H1 (cell line): ENCODE data around the gene MAPK8IP3.

ENCODE experiments used
- CHD1 ChIP-seq: IDR thresholded peaks from 2 replicates; pipeline ENCODE4 v1.6.1; 2012; ENCODE audit warnings: low read depth, low read length, improper control_type of control experiment
- EZH2 ChIP-seq: fragments of 200-600 bp; sonication (generic); IDR thresholded peaks from 2 replicates; pipeline ENCODE4 v1.7.1; 2012; ENCODE audit warnings: low read depth, mild to moderate bottlenecking, moderate library complexity, low read length, inconsistent platforms; ENCODE audit not compliant: severe bottlenecking
- POLR2A ChIP-seq, 2 experiments: IDR thresholded peaks; 1 replicate in 1 of 2; 2 replicates in 1 of 2; pipeline ENCODE4 v1.6.1; 2011; ENCODE audit warnings: low read depth in 2 of 2, low read length in 2 of 2, mild to moderate bottlenecking in 2 of 2; ENCODE audit errors: control extremely low read depth in 1 of 2
- RBBP5 ChIP-seq: IDR thresholded peaks from 2 replicates; pipeline ENCODE4 v1.7.1; 2012; ENCODE audit warnings: low read depth, mild to moderate bottlenecking, inconsistent platforms, low read length, moderate library complexity, borderline replicate concordance
- SUZ12 ChIP-seq: fragments of 200-600 bp; sonication (generic); IDR thresholded peaks from 2 replicates; pipeline ENCODE4 v1.6.1; 2012; ENCODE audit warnings: mild to moderate bottlenecking, inconsistent platforms, low read length, moderate library complexity, mixed read lengths
- TAF1 ChIP-seq: IDR thresholded peaks from 2 replicates; pipeline ENCODE4 v1.6.1; 2011; ENCODE audit warnings: mild to moderate bottlenecking, low read depth, low read length
- ZNF274 ChIP-seq: IDR thresholded peaks from 2 replicates; pipeline ENCODE4 v1.7.0; 2012; ENCODE audit warnings: low read length, borderline replicate concordance; ENCODE audit errors: extremely low read depth
- TF ChIP-seq, protein P1 (sequence below), 3 experiments: IDR thresholded peaks; 1 replicate in 2 of 3; 2 replicates in 1 of 3; pipeline versions ENCODE4 v1.5.1 to v1.6.1; 2011; ENCODE audit warnings: low read length in 3 of 3, mild to moderate bottlenecking in 3 of 3, inconsistent platforms in 2 of 3, low read depth in 1 of 3, moderate library complexity in 1 of 3; ENCODE audit not compliant: insufficient read depth in 1 of 3; ENCODE audit errors: control extremely low read depth in 1 of 3

DNA sequence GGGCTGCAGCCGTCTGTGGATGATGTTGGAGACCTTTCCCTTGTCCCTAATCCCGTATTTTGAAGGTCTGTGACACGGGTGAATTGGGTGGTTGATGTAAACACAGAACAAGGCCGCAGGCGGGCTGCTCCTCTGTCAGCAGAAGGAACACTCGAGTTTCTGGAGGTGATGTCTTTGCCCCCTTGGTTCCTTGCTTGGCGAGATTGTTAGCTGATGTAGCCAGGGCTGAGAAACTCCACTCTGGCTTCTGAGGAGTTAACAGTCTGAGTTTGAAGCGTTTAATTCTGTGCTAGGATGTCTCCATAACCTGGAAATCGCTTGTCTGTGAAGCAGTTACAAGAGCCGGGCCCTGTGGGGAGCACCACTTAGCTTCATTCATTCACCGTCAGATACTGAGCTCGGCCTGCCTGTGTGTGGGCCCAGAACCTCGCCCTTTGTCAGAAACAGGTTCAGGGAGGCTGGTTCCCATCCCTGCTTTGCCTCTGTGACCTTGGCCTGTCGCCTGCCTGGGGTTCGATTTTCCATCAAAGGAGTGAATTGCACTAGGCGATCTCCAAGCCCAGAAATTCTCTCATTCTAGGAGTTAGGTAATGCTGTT, 1.3 kb downstream of the MAPK8IP3 start:
- TF ChIP-seq RBBP5 (no peak), SUZ12 (no peak), EZH2 (no peak), POLR2A (IDR thresholded peaks at IDR 0.05; ENCODE audit: control extremely low read depth in 1 of 2, low read depth in 2 of 2, low read length in 2 of 2) (no peak), CHD1 (no peak), ZNF274 (no peak), TAF1 (no peak)
- TF ChIP-seq, protein P1, sequence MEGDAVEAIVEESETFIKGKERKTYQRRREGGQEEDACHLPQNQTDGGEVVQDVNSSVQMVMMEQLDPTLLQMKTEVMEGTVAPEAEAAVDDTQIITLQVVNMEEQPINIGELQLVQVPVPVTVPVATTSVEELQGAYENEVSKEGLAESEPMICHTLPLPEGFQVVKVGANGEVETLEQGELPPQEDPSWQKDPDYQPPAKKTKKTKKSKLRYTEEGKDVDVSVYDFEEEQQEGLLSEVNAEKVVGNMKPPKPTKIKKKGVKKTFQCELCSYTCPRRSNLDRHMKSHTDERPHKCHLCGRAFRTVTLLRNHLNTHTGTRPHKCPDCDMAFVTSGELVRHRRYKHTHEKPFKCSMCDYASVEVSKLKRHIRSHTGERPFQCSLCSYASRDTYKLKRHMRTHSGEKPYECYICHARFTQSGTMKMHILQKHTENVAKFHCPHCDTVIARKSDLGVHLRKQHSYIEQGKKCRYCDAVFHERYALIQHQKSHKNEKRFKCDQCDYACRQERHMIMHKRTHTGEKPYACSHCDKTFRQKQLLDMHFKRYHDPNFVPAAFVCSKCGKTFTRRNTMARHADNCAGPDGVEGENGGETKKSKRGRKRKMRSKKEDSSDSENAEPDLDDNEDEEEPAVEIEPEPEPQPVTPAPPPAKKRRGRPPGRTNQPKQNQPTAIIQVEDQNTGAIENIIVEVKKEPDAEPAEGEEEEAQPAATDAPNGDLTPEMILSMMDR (IDR thresholded peaks at IDR 0.05; ENCODE audit: control extremely low read depth in 1 of 3, insufficient read depth in 1 of 3, low read depth in 1 of 3, low read length in 3 of 3) = no peak
